ENCODE data around the gene OR2T27.
"Not testable (repeated sequence)": the region's sequence is repeated elsewhere in the genome, so short reads cannot be mapped to it uniquely, and the experiment has no call there.

The OR2T27 gene

DNA sequence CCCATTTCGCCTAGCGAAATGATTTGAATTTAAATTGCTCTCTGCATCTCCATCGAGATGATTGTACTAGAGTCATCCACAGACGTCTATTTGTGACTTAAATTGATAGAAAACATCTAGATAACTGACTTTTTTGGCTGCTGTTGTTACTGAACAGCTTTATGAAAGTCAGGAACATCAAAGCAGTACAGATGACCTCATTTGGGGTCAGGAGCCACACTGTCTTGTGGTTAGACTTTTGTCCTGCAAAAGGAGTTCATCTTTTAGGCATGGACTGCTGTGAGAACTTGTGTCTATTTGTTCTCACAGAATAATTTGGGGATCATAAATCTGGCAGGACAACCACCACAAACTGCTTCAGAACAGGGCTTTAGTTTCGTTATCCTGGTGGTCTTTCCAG lies 15.7 kb downstream of the OR2T27 start:
- DNase-seq = not testable (repeated sequence)

DNA sequence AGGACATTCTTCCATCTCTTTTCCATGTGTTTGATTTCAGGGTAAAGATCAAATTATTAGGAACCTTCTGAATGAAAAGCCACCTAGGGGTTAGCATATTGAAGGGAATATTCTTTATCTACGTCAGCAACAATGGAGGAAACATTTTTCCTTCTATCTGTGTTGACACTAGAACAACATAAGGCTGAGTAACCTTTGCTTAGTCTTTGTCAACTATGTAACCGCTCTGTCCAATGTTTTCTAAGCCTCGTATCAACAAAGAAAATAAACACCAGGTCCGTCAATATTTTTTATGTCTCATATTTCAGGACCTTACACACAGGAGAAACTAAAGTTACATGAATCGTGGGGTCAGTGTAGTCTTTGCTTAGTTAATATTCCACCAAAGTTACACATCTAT lies 18.7 kb downstream of the OR2T27 start:
- not testable (repeated sequence) for DNase-seq

DNA sequence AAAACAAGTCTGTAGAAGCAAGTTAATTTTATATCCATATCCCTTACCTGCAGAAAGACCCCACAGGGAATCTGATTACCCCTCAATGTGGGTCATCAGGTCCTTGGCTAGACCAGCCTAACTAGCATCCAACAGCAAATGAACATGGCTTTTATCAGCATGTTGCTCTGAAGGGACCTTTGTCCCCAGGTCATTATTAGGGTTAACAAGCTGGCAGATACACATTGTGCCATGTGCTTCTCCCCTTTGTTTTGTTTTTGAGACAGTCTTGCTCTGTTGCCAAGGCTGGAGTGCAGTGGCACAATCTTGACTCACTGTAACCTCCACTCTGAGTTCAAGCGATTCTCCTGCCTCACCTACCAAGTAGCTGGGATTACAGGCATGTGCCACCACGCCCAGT lies 20.3 kb downstream of the OR2T27 start, which contains the start of gene OR2T11:
OR2T11 (minus strand) TSS at position 101 of the 400 bp plus-strand sequence. CDS start 7,963 bp downstream, outside the sequence.
- DNase-seq = not testable (repeated sequence)

DNA sequence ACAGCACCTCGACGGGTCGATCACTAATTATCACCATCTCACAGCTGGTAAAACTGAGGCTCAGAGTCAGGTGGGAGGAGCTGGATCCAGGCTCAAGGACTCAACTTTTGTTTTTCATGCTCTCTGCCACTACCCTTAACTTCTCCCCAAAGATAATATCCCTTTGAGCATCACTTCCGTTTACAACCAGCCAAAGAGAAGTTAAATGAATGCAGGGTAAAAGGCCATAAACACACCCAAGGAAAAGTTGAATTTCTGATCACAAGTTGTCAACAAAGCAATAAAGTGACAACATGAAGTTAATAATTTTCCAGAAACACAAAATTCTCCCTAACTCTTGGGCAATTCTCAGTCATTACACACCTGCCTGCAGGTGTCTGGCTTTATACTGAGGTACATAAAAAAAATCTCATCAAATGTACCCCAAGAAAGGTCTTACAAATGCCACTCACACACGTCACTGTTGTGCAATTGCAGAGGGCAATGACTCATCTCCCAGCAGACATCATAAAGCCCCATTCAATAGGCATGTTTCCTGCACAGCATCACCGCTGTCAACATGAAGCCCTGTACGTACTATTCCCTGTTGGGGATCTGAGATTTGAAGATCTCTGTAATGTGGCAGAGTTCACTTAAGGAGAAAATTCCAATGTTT lies 23.8 kb downstream of the OR2T27 start:
- DNase-seq = peak; percentile 7

DNA sequence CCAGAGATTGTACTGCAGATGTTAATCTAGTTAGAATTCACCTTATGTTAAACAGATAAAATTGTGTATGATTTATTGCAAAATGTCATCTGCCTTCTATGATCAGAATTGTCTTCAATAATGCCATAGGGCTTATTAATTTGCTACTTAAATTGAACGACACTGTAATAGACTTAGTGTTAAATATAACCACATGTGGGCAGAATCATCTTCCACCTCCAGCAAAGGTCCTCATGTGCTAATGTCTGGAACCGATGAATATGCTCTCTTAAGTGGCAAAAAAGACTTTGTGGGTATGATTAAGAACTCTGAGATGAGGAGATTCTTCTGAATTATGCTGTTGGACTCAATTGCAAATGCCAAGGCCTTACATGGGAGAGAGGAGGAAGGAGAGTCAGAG lies 24.8 kb downstream of the OR2T27 start:
- no peak for DNase-seq

DNA sequence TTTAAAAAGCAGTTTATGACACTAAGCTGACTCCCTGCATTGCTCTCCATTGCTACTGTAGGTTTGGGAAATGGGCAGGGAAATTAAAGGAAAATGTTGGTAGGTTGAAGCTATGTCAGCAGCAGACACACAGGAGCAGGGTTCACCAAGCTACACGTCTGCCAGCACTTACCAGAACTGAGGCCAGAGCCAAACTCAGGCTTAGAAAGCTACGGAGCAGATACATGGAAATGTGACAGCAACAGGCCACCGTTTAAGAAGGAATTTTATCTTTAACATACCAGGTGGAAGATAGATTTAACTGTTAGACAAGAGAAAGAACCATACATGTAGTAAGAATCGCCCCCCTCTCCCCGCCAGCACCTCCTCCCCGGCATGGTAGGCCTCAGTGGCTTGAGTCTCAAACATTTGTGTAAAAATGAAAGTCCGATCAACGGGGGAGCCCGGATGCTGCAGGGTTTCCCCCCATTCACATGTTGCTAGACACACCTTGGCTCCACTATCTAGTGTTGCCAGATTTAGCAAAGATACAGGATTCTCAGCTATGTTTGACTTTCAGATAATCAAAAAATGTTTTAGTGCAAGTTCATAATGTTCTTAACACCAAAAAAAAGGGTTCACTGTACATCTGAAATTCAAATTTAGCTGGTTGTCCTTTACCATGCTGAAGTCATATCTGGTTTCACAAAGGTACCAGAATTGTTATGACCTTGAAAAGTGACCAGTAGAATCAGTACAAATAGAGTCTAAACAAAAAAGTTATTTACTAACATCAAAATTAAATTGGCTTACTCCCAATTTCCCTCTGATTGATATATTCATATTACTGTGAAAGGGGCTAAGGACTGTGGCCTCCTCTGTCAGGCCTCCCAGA lies 27.1 kb downstream of the OR2T27 start:
- no peak for DNase-seq

DNA sequence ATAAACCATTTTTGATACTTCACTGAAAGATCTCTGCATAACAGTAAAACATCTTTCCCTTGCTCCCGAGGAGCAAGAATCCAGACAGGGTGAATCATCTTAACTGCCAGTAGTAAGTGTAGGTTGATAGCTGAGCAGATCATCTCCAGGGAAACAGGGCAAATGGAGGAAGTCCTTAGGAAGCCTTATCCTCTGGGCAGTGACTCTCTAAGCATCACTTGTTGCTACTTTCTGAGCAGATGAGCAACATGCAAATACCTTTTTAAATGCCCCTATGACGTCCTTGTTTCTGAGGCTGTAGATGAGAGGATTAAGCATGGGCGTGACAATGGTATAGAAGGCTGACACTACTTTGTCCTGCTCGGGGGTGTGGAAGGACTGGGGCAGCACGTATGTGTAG lies 29.4 kb downstream of the OR2T27 start:
- no peak for DNase-seq

DNA sequence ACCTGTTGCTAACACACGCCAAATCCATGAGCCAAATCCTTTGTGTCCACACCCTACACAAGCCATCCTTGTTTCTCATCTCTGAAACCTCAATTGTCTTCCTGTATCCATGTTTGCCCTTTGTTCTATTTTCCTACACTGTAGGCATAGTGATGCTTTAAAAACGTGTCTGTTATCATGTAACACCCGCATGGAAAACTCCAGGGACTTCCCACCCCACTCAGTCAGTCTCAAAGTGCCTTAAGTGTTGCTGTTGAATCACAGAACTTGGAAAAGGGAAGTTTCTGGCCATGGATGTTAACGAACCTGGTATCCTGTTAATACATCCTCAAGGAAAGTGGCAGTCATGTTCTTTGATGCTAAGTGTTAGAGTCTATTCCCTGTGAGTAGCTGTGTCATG lies 30.2 kb downstream of the OR2T27 start:
- DNase-seq = no peak

DNA sequence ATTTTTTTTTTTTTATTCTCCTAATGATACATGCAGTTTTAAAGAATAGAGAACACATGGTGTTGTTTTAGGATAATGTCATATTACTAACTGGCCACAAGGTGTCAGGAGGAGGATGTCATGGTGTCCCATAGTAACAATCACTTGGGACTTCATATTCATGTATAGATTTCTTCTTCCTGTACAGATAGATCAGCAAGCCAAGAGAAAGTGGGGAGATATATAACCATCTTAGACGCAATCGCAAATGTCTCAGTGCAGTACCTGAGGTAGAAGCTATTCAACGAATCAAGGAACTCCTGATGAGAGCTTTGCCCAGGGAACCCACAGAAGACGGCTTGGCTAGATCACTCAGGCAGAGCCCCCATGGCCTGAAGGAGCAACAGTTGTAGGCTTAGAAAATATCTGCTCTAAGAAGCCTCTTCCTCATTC lies 32.7 kb downstream of the OR2T27 start:
- no peak for DNase-seq

DNA sequence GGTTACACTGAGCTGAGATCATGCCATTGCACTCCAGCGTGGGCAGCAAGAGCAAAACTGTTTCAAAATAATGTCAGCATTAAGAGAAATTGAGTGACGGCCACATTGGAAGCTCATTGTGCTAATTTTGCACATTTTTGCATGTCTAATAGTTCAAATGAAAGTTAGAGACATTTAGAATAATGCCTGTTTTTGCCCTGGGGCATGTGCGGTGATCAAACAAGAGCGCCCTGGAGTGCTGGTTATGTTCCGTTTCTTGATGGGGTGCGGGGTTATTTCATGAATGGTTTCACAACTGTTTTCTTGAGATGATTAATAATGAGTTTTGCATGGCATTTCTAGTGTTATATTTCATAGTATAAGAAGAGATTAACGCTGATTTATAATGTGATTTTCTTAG lies 33.6 kb downstream of the OR2T27 start:
- no peak for DNase-seq

DNA sequence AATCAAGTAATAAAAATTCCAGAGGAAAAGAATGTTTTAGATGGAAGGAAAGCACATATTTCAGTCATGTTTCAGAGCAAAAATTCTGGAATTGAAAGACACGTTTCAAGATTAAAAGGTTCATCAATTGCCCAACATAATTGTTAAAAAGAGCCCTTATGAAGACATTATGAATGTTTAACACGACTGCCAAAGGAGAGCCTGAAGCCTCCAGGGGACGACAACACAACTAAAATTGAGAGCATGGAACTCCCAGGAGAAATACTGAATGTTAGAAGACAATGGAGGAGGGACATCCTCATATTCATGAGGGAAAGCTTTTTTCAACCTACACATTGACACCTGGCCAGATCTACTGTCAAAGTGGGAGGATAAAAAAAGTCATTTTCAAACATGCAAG lies 36.5 kb downstream of the OR2T27 start:
- peak; percentile 10 for DNase-seq

DNA sequence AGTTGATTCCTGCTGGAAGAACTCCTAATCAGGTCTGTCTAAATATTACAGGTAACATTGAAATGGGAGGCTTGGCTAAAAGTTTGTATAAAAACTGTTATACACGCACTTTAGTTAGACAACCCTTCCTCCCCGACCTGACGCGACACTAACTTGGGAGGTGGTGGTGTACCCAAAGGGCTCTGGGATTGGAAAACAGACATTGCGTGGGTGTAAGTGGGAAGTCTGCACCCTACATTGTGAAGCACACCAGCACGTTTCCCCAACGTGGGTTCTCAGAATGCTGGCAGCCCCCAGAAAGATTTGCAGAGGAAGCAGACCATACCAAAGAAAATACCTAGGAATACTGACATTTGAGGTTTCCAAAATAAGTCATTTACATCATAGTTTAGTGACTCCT lies 37.2 kb downstream of the OR2T27 start:
- DNase-seq = no peak

DNA sequence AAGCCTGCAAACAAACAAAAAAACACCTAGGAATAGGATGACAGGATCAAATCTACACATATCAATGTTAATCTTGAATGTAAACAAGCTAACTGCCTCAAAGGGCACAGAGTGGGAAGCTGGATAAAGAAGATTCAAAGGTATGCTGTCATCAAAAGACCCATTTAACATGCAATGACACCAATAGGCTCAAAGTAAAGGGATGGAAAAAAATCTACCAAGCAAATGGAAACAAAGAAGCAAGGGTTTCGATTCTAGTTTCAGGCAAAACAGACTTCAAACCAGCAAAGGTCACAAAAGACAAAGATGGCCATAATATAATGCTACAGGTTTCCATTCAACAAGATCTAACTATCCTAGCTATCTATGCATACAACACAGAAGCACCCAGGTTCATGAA lies 41.6 kb downstream of the OR2T27 start:
- DNase-seq = no peak

DNA sequence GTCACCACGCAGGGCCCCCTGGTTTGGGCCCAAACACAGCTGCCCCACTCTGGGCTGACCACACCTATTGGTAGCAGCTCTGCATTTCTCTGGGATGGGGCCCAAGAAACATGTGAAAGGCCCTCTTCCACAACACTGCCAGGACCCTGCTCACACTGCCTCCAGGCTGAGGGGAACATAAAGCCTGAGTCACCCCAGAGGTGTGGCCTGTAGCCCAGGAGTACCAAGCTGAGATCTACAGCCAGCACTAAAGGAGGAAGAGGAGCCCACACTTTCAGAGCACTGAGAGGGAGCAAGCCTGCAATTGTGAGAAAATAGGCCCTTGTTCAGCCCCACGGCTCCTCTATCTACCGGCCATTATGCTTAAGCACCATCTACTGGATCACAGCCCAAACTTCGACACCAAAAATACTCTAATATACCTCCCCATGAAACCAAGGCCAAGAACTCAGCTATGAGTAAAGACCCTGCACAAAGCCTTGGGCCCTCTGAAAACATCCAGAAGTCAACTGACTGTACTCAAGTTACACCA lies 43.4 kb downstream of the OR2T27 start:
- DNase-seq = no peak

DNA sequence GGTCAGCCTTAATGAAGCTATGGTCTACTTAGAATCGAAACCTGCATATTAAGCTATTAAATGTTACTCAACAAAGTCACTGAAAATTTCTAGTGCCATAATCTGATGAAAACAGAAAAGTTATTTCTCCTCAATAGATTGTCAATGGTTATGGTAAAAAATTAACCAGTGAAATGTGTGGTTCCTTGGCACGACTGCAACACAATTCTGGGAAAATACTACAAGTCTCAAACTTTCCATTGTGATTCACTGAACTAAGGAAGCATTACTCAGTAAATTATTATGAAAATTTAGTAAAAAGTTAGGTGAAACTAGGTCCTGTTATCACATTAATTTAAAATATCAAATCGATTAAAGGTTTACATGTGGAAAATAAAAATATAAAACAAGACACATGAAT lies 45.0 kb downstream of the OR2T27 start:
- DNase-seq = no peak

Data from NK-92 treated with Interleukin-12 subunit alpha and Interleukin-12 subunit beta, amount 100 ng/mL, for 24 hours (cell line).